Measurements from ENCODE around the gene POU6F2.

- TF ChIP-seq REST (IDR thresholded peaks at IDR 0.05; ENCODE audit: insufficient replicate concordance, low read depth) (no peak), CTCF (IDR thresholded peaks at IDR 0.05; ENCODE audit: insufficient read depth, low read length) (no peak), POLR2AphosphoS5 (IDR thresholded peaks at IDR 0.05; ENCODE audit: low read depth) (no peak), GABPA (IDR thresholded peaks at IDR 0.05; ENCODE audit: low read depth) (no peak), SPI1 (IDR thresholded peaks at IDR 0.05; ENCODE audit: borderline replicate concordance, low read depth) (no peak)
Observed at GRCh38 chr7:39375047-39375873, 397.6 kb downstream of the POU6F2 start.

Measured in HL-60 (cell line).